SIG-M5 (cell line): ENCODE data around the gene RAD51B.
"Not testable (repeated sequence)": the region's sequence is repeated elsewhere in the genome, so short reads cannot be mapped to it uniquely, and the experiment has no call there.

Source experiments
- DNase-seq: peaks from one replicate; lab custom pipeline; 2025; lab: John Stamatoyannopoulos, UW

RAD51B gene

GRCh38 chr14:68250927-68251768, 431.6 kb downstream of the RAD51B start:
- no peak for DNase-seq

- DNase-seq, result no peak
Observed at GRCh38 chr14:68251769-68252100, 432.2 kb downstream of the RAD51B start.

GRCh38 chr14:68253160-68253780, 433.7 kb downstream of the RAD51B start:
- DNase-seq, result no peak

DNA sequence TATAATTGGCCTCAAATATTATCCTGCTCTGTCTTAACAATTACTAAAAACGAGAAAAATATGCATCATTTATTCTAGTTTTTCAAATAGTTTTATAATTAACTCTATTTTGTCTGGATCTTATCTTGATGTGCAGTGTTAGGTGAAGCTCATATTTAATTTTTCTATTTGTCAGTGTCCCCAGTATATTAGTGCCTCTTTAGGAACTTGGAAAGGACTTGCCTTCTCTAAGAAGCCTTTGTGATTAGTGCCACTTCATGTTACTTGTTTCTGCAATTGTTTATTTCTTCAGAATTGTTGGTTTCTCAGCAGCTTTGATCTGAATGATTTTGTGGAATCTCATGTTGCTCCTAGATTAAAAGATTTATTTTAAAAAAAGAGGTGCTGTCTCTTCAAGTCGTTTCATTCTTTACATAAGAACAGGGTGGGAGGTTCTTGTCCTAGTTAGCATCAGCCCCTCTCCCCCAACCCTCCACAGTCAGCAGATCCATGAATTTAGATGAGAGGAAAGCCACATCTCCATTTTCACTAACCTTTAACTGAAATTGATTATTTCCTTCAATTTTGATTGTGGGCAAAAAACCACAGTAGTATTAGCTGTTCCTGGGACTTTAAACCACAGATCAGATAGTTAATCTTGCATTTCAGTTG, 434.4 kb downstream of the RAD51B start:
- no peak for DNase-seq

DNA sequence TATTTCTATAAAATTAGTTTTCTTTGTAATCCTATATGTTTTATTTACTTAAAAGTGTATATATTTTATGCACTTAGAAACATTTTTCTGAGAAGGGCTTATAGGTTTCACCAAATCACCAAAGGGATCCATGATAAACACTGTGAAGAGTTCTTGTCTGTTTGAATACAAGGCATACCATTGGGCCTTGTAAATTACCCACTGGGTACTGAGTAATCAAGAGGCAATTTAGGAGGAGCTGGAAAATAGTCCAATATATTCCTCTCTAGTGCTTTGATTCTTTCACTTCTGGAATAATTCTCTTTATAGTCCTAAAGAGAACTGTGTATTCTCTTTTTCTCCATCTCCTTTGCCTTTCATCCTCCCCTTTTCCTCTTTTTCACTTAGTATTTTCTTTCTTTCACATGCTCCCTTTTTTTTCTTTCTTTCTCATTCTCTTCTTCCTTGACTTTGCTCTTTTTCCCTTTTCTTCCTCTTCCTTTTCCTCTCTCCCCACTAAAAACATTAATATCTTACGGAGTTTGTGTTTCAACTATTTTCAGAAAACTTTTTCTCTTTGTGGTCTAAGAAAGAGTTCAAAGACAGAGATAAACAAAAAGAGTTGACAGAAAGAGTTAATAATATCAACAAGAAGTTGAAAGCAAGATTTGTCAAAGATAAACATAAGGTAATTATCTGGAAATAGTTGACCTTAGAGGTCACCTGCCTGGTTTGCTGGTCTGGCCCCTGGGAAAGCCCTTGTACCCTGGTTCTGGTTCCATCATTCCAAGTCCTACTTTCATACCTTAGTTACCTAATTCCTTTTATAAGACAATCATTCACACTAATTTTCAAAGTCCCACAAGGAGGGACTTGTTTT, 435.3 kb downstream of the RAD51B start:
- no peak for DNase-seq

GRCh38 chr14:68255693-68256178, 436.2 kb downstream of the RAD51B start:
- no peak for DNase-seq

- no peak for DNase-seq
Observed at GRCh38 chr14:68257969-68258368, 438.4 kb downstream of the RAD51B start.

DNA sequence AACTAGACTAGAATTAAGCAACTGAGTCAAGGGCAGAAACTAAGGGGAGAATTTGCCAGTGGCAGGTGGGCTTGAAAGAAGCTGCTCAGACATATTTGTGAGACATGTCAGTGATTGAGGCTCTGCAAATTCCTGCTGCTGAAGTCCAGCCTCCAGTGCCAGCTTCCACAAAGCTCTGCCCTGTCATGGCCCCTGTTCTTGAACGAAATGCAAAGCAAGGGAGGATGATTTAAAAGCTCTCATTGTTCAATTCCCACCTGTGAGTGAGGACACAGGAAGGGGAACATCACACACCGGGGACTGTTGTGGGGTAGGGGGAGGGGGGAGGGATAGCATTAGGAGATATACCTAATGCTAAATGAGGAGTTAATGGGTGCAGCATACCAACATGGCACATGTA, 439.4 kb downstream of the RAD51B start:
- not testable (repeated sequence) for DNase-seq

DNA sequence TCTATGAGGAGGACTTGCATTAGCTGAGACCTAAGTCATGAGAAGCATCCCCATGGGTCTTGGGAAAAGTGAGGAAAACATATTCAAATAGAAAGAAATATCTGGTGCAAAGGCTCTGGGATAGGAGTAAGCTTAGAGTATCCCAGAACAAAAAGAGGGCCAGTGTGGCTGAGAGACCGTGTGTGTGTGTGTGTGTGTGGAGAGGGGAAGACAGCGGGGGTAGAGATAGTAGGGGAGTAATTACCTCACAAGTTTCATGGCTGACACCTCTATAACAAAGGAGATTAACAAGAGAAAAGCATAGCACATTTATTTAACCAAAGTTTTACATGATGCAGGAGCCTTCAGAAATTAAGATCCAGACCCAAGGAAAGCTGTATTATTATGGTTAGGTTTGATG, 440.5 kb downstream of the RAD51B start:
- DNase-seq, result no peak

GRCh38 chr14:68261092-68261842, 441.7 kb downstream of the RAD51B start:
- no peak for DNase-seq

DNA sequence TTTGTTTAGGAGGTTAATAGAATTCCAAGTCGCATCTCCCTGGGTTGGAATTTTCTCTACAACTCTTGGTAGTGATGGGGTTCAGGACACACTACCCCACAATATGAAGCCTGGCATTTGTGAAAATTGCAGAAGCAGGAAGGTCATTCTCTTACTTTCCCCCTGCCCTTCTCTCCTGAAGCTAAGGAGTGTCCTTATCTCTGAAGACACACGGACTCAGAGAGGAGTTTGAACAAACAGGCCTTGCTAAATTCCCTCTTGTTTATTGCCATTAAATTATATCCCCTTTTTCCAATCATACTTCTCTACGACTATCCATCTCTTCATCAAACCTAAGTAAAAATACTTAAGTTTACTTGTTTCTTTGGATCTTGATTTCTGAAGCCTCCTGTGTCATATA, 443.0 kb downstream of the RAD51B start:
- no peak for DNase-seq

DNA sequence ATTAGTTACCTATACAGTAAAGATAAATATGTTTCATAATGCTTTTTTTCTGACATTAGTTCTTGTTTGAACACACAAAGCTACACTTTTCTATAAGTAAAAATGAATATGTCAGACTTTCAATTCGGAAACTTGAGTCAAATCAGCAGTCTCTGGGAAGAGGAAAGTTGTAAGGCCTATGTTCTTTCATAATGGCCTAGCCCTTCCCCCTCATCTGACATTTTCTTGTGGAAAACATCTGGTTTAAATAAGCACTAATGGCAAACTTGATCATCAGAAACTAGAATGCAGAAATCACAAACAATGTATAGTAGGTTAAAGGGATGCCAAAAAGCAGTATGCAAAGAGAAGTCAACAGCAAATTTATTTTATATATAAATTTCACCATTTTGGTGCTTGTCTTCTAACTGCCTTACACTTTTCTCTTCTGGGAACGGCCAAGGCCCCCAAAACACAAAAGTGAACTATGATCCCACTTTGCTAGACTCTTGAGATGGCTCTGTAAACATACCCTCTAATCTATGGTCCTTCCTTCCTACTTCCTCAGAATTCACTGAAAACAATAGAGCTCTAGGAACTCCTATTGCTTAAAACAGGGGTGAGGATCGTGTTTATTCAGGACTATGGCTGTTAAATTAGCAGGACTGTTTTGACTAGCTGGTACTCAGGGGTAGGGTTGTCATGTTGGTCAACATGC, 444.1 kb downstream of the RAD51B start:
- no peak for DNase-seq

GRCh38 chr14:68264260-68264569, 444.6 kb downstream of the RAD51B start:
- DNase-seq, result no peak

- no peak for DNase-seq
Observed at GRCh38 chr14:68266998-68267397, 447.4 kb downstream of the RAD51B start.

DNA sequence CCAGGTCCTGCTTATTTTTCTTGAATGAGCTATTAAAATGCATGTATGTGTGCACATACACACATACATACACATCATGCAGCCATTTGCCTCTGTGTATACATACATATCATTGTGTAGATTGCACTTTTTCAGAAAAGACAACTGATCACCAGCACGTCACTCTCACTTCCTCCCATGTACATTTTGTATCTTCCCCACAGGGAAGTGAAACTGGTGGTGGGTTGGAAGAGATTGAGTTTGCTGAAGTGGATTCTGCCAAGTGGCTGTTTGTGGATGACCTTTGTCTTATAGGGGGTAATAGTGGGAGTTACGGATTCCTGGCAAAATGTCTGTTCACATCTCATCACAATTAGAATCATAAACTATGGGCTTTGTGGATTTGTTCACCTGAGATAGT, 448.6 kb downstream of the RAD51B start:
- DNase-seq, result peak; percentile 66

- DNase-seq, result no peak
Observed at GRCh38 chr14:68268719-68269118, 449.1 kb downstream of the RAD51B start.

GRCh38 chr14:68269136-68269927, 449.8 kb downstream of the RAD51B start:
- DNase-seq, result no peak

- DNase-seq, result no peak
Observed at GRCh38 chr14:68270342-68270741, 450.8 kb downstream of the RAD51B start.

DNA sequence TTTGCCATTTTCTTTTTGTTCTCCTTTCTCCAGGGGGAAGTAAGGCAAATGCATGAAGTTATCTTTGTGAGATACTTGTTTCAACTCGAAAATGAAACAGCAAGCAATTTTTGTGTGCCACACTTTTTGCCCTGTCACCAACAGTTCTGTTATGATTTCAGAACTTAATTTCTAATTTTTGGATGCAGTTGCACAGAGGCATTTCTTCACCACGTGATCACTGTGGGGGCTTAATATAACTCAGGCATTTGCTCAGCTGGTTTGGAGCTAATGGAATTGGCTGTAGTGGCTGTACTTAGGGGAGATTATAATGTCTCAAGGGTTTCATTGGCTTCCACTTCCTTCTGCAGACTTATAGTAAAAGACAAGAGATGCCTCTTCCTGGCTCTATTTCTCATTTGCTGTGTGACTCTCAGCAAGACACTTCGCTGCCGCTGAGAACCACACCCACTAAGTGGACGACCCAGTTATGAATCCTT, 452.4 kb downstream of the RAD51B start:
- no peak for DNase-seq

DNA sequence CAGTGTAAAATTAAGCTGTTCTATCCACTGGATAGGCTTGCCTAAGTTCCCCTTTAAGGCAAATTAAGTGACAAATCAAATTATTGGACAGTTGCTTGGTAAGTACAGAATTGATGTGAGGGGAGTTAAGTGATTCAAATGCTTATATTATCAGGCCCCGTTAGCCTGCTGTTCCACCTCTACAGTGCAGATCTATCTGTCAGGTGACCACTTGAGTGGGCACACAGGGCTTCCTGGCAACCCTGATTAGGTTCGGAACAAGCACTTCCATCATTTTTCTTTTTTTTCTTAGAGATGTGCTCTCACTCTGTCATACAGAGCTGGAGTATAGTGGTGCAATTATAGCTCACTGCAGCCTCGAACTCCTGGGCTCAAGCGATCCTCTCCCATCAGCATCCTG, 453.8 kb downstream of the RAD51B start:
- no peak for DNase-seq
